K562 (cell line): ENCODE data around the gene DPAGT1. TPM values are rescaled to one million over a fixed set of nuclear protein-coding genes. Genes with fewer than 3 reads are reported as not detected.
A peak's percentile ranks its signal among the peaks of the same experiment; 100 is the strongest.

ENCODE experiments used
- ATAC-seq: fragments of 200-7000 bp; cut with Tn5 transposase; 3 replicates; pipeline ENCODE4 v1.9.1; 2020; ENCODE audit warnings: moderate library complexity
- BruUV-seq: library from RNA; stranded (reverse); fragments of 400-500 nt; replicated peaks from 2 replicates; lab custom pipeline; 2021; lab: Mats Ljungman, UMichigan
- CTCF ChIA-PET: fragments of 300-600 bp; formaldehyde crosslinking; extraction: SDS; loops from one replicate; lab custom pipeline; 2021; ENCODE audit warnings: low intra/inter-chr PET ratio; lab: Yijun Ruan, JAX
- POLR2A ChIA-PET: fragments of 300-600, 350-650 bp; sonication (Branson Sonifier 250); formaldehyde crosslinking; extraction: SDS; loops from one replicate; lab custom pipeline; 2021; ENCODE audit warnings: antibody characterized with exemption, inconsistent platforms; lab: Yijun Ruan, JAX
- DNase-seq, 4 experiments: peaks; one replicate each; pipeline versions ENCODE4 v3.0.0 to v3.0.0-alpha.2; 2011 to 2018; ENCODE audit warnings: low spot score in 3 of 4, mixed read lengths in 3 of 4; ENCODE audit errors: extremely low read depth in 1 of 4
- FAIRE-seq: peaks from 2 replicates; lab custom pipeline; 2011; peaks lifted over from hg19 to GRCh38; lab: Jason Lieb, UNC
- H2AFZ ChIP-seq: 2 replicates; pipeline ENCODE4 v1.6.0; 2011; ENCODE audit warnings: low read depth, low read length, control low read depth, inconsistent platforms
- H3K27ac ChIP-seq: fragments of 200-600 bp; 3 replicates; pipeline ENCODE4 v1.8.0; 2011; ENCODE audit warnings: low read depth, mild to moderate bottlenecking, control low read depth, inconsistent platforms, low read length, moderate library complexity, mixed read lengths; ENCODE audit errors: extremely low read depth
- H3K27me3 ChIP-seq, 2 experiments: fragments of 300-600 bp in 1 of 2; 2 replicates in 1 of 2; 3 replicates in 1 of 2; pipeline versions ENCODE4 v1.6.0 to v1.8.0; 2011; ENCODE audit warnings: inconsistent platforms in 2 of 2, low read length in 2 of 2, mild to moderate bottlenecking in 1 of 2, mixed read lengths in 1 of 2, moderate library complexity in 1 of 2; ENCODE audit not compliant: control insufficient read depth in 2 of 2, insufficient read depth in 2 of 2
- H3K36me3 ChIP-seq: fragments of 300-600 bp; 3 replicates; pipeline ENCODE4 v1.8.0; 2011; ENCODE audit warnings: mild to moderate bottlenecking, low read length, inconsistent platforms; ENCODE audit not compliant: control insufficient read depth, insufficient read depth
- H3K4me1 ChIP-seq, 2 experiments: fragments of 200-600 bp in 1 of 2; replicated peaks in 1 of 2; 2 replicates in 1 of 2; 3 replicates in 1 of 2; pipeline versions ENCODE4 v1.5.1 to v1.8.0; 2011; ENCODE audit warnings: inconsistent platforms in 2 of 2, low read length in 2 of 2, mild to moderate bottlenecking in 1 of 2, mixed read lengths in 1 of 2, moderate library complexity in 1 of 2; ENCODE audit not compliant: control insufficient read depth in 2 of 2, insufficient read depth in 2 of 2
- H3K4me2 ChIP-seq: 2 replicates; pipeline ENCODE4 v1.6.1; 2011; ENCODE audit warnings: low read length, control low read depth, inconsistent platforms, mixed read lengths; ENCODE audit not compliant: insufficient read depth
- H3K4me3 ChIP-seq: fragments of 200-600 bp; sonication (generic), shearing (Covaris generic); 2 replicates; pipeline ENCODE4 v1.5.1; 2016; ENCODE audit warnings: control low read depth, inconsistent platforms
- H3K79me2 ChIP-seq: fragments of 200-600 bp; 3 replicates; pipeline ENCODE4 v1.8.0; 2011; ENCODE audit warnings: low read length, inconsistent platforms; ENCODE audit not compliant: control insufficient read depth, insufficient read depth
- H3K9ac ChIP-seq, 2 experiments: 2 replicates each; pipeline versions ENCODE4 v1.6.0 to v1.6.1; 2011; ENCODE audit warnings: low read depth in 2 of 2, low read length in 2 of 2, control low read depth in 1 of 2, inconsistent platforms in 1 of 2, mild to moderate bottlenecking in 1 of 2, mixed read lengths in 1 of 2; ENCODE audit not compliant: insufficient read depth in 1 of 2
- H3K9me1 ChIP-seq: one replicate; pipeline ENCODE4 v1.6.0; 2011; ENCODE audit warnings: inconsistent platforms, mild to moderate bottlenecking, low read length, moderate library complexity; ENCODE audit not compliant: control insufficient read depth, insufficient read depth
- H3K9me3 ChIP-seq: replicated peaks from 2 replicates; pipeline ENCODE4 v1.5.1; 2011; ENCODE audit warnings: low read depth, low read length, inconsistent platforms; ENCODE audit not compliant: control insufficient read depth, insufficient read depth
- H4K20me1 ChIP-seq: replicated peaks from 2 replicates; pipeline ENCODE4 v1.6.1; 2011; ENCODE audit warnings: low read length, inconsistent platforms, mixed read lengths; ENCODE audit not compliant: control insufficient read depth, insufficient read depth
- IRF2 ChIP-seq: sonication (generic); formaldehyde crosslinking; IDR thresholded peaks from 2 replicates; pipeline ENCODE4 v1.8.1; 2022; ENCODE audit warnings: mild to moderate bottlenecking, missing genetic modification reagents
- SPI1 ChIP-seq: IDR thresholded peaks from 2 replicates; pipeline ENCODE4 v1.6.1; 2011; ENCODE audit warnings: low read depth, low read length, control low read depth, borderline replicate concordance
- ZNF253 ChIP-seq: fragments of 250-450 bp; sonication (Bioruptor Pico); conservative IDR thresholded peaks from 2 replicates; pipeline ENCODE4 v1.6.1; 2021; ENCODE audit warnings: mild to moderate bottlenecking
- WGBS: fragments of 100-300 bp; shearing (Covaris generic); methylation state at CpG from one replicate; pipeline ENCODE4 v1.1.6; 2016; ENCODE audit warnings: low coverage, mixed read lengths; ENCODE audit not compliant: insufficient coverage; ENCODE audit errors: missing lambda C conversion rate; 5-methylcytosine and 5-hydroxymethylcytosine counted together
- in situ Hi-C: fragments of 300-500 bp; cut with MboI; formaldehyde crosslinking; loops from 4 replicates; pipeline ENCODE4 v1.15.0; 2018; ENCODE audit warnings: inconsistent platforms, mixed read lengths
- intact Hi-C: fragments of 100-400 bp; cut with micrococcal nuclease; formaldehyde crosslinking; loops from 2 replicates; pipeline ENCODE4 v1.14.2; 2022
- polyA plus RNA-seq, 8 experiments: library from polyadenylated mRNA; depleted of rRNA in 4 of 8; stranded (reverse) in 5 of 8; unstranded in 3 of 8; fragments of >200 nt; fragmentation: Nextera tagmentation in 2 of 8; fragmentation: Illumina TruSeq in 1 of 8; extraction: Ambion mirVana in 2 of 8; extraction: Trizol in 1 of 8; gene quantifications; 2 replicates each; pipeline versions ENCODE4 v1.2.1 to v1.2.3, GENCODE V29; 2011 to 2014; ENCODE audit warnings: inconsistent platforms in 1 of 8, missing spikeins in 1 of 8
- total RNA-seq, 7 experiments: library from RNA; depleted of rRNA in 6 of 7; stranded (reverse); fragments of >200 nt in 6 of 7; fragmentation: Illumina TruSeq in 2 of 7; extraction: Trizol in 2 of 7; gene quantifications; 2 replicates each; pipeline versions ENCODE4 v1.2.1 to v1.2.3, GENCODE V29; 2011 to 2021; ENCODE audit warnings: low replicate concordance in 1 of 7
- TF ChIP-seq, protein P1 (sequence below): sonication (generic); formaldehyde crosslinking; IDR thresholded peaks from 2 replicates; pipeline ENCODE4 v1.5.0; 2020; ENCODE audit warnings: missing genetic modification reagents
- TF ChIP-seq, protein P2 (sequence below): fragments of 450-650 bp; formaldehyde crosslinking; IDR thresholded peaks from 2 replicates; pipeline ENCODE4 v1.4.0; 2020; ENCODE audit warnings: mild to moderate bottlenecking, mixed read lengths

DPAGT1 gene
- total and polyA plus RNA-seq, 9 of the 15 experiments (the other 6 are each of a cell fraction or from before 2014, with no cell fraction given), result 29.9 to 135 (median 85.0) TPM

DNA sequence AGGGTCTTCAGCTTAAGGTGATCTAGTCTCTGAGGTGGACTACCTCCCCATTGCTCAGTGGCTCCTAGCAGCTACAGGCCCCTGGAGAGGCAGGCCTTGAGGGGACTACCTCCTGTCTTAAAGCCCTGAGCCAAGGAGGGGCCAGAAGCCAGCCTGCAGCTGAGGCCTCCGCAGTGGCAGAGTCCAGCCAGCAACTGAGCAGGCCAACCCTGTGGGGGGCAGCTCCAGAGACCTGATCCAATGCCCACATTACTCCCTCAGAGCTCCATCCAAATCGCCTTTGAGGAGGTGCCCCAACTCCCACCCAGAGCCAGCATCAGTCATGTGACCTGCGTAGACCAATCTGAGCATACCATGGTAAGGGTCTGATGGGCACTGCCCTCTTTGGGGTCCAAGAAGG lies 8.2 kb upstream of the DPAGT1 start:
- no peaks in the 10 kb centered on the region for H3K9me1 ChIP-seq
- ATAC-seq, result no peak
- peaks cover 27 to 32% of the 10 kb centered on the region in 2 experiments for H3K4me1 ChIP-seq
- H3K27me3 ChIP-seq, result no peaks in the 10 kb centered on the region
- POLR2A ChIA-PET, result interaction anchor here (0.5 to 5.8 kb wide), 5 partner anchors 9 to 330 kb away, joined by 3 to 75 read pairs (median 6); partner anchors contain the start of gene HINFP
- H3K27ac ChIP-seq, result no peak overlapping the region
- in situ Hi-C loops (no loop called here), intact Hi-C loops (loop anchor here (5.0 kb wide), 1 partner anchor 267 kb away; no protein-coding TSS in a partner anchor)
- H2AFZ ChIP-seq, result no peak overlapping the region
- no TSS peak for BruUV-seq
- no peak for DNase-seq
- peaks cover 18% of the 10 kb centered on the region for H4K20me1 ChIP-seq
- H3K9ac ChIP-seq, result no peak overlapping the region; a peak in 1 of 4 replicates
- H3K4me2 ChIP-seq, result no peak overlapping the region
- no peaks in the 10 kb centered on the region for H3K9me3 ChIP-seq
- TF ChIP-seq SPI1 (no peak), ZNF253 (no peak), IRF2 (CRISPR knock-in tag) (no peak)
- TF ChIP-seq, protein P1, sequence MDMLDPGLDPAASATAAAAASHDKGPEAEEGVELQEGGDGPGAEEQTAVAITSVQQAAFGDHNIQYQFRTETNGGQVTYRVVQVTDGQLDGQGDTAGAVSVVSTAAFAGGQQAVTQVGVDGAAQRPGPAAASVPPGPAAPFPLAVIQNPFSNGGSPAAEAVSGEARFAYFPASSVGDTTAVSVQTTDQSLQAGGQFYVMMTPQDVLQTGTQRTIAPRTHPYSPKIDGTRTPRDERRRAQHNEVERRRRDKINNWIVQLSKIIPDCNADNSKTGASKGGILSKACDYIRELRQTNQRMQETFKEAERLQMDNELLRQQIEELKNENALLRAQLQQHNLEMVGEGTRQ (CRISPR knock-in tag), result peak; percentile 47
- TF ChIP-seq, protein P2, sequence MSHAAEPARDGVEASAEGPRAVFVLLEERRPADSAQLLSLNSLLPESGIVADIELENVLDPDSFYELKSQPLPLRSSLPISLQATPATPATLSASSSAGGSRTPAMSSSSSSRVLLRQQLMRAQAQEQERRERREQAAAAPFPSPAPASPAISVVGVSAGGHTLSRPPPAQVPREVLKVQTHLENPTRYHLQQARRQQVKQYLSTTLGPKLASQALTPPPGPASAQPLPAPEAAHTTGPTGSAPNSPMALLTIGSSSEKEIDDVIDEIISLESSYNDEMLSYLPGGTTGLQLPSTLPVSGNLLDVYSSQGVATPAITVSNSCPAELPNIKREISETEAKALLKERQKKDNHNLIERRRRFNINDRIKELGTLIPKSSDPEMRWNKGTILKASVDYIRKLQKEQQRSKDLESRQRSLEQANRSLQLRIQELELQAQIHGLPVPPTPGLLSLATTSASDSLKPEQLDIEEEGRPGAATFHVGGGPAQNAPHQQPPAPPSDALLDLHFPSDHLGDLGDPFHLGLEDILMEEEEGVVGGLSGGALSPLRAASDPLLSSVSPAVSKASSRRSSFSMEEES, result peak; percentile 76
- TF ChIP-seq, all 486 proteins: peak for 2
- CTCF ChIA-PET, result no interaction called here
- no peak for FAIRE-seq
- WGBS, result 85% methylated on average over 3 of the region's 3 CpGs
- Histone ChIP-seq H3K36me3 (peaks cover 61% of the 10 kb centered on the region), H3K4me3 (no peak overlapping the region), H3K79me2 (peaks cover 41% of the 10 kb centered on the region)
